GM12878 (cell line): ENCODE measurements around the gene IFI27L2.

ENCODE experiments used
- ASH2L ChIP-seq: fragments of 300-600, 200-600 bp; sonication (generic); IDR thresholded peaks from 2 replicates; pipeline ENCODE4 v1.6.1; 2017; ENCODE audit warnings: low read depth, mild to moderate bottlenecking, borderline replicate concordance
- BMI1 ChIP-seq: fragments of 450-650 bp; IDR thresholded peaks from 2 replicates; pipeline ENCODE4 v1.6.1; 2016; ENCODE audit warnings: mild to moderate bottlenecking, moderate library complexity, borderline replicate concordance
- BRCA1 ChIP-seq: IDR thresholded peaks from 2 replicates; pipeline ENCODE4 v1.6.1; 2011; ENCODE audit warnings: low read depth, low read length, improper control_type of control experiment
- CREB1 ChIP-seq: IDR thresholded peaks from 2 replicates; pipeline ENCODE4 v1.6.1; 2012; ENCODE audit warnings: low read depth, mild to moderate bottlenecking, inconsistent platforms
- NRF1 ChIP-seq: conservative IDR thresholded peaks from 2 replicates; pipeline ENCODE4 v1.6.1; 2011; ENCODE audit warnings: mild to moderate bottlenecking, low read depth, low read length, improper control_type of control experiment
- POLR2A ChIP-seq: IDR thresholded peaks from 2 replicates; pipeline ENCODE4 v1.6.1; 2011; ENCODE audit warnings: low read depth, mild to moderate bottlenecking, low read length
- RAD21 ChIP-seq: IDR thresholded peaks from 2 replicates; pipeline ENCODE4 v1.6.1; 2011; ENCODE audit warnings: mild to moderate bottlenecking, low read depth, low read length, moderate library complexity; ENCODE audit not compliant: insufficient read depth
- SP1 ChIP-seq: IDR thresholded peaks from one replicate; pipeline ENCODE4 v1.6.1; 2011; ENCODE audit warnings: low read depth, low read length
- STAT3 ChIP-seq: IDR thresholded peaks from 2 replicates; pipeline ENCODE4 v1.6.1; 2011; ENCODE audit warnings: low read depth, low read length, improper control_type of control experiment
- TF ChIP-seq, protein P1 (sequence below): IDR thresholded peaks from 2 replicates; pipeline ENCODE4 v1.6.1; 2012; ENCODE audit warnings: low read length, inconsistent platforms
- TF ChIP-seq, protein P2 (sequence below): IDR thresholded peaks from 2 replicates; pipeline ENCODE4 v1.6.1; 2012; ENCODE audit warnings: mild to moderate bottlenecking, low read depth, low read length

DNA sequence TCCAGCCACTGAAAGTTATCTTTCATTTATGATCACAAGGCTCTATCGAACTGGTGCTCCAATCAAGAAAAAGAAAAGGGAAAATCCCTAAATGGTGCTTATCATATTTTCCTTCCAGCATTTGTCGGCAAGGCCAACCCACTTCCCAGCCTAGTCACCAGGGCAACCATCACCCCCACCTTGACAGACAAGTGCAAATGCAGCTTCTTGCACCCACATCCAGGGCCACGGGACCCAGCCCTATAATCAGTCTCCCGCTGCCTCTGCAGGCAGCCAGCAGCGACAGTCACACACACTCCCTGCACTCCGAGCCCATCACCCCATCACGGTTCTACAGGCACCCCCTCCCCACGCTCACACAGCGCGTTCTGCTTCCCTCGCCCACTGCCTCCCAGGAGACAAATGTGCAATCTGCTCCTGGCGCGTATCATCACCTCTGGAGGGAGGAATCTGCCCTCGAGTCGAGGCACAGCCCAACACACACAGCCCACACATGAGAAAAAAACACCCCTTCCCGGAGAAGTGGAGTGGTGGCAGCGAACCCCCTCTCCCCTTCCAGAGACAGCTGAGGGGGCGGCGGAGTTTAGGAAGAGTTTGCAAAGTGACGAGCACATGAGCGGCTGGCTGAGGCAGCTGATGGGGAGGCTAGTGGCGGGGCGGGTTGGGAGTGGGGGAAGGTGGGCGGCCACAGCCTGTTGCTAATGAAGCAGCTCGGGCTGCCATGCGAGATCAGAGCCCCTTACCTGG lies 35.5 kb upstream of the IFI27L2 start:
- TF ChIP-seq BMI1 (no peak), NRF1 (no peak), STAT3 (no peak), RAD21 (no peak), ASH2L (no peak), BRCA1 (no peak), CREB1 (no peak), SP1 (no peak), POLR2A (no peak)
- TF ChIP-seq, protein P1, sequence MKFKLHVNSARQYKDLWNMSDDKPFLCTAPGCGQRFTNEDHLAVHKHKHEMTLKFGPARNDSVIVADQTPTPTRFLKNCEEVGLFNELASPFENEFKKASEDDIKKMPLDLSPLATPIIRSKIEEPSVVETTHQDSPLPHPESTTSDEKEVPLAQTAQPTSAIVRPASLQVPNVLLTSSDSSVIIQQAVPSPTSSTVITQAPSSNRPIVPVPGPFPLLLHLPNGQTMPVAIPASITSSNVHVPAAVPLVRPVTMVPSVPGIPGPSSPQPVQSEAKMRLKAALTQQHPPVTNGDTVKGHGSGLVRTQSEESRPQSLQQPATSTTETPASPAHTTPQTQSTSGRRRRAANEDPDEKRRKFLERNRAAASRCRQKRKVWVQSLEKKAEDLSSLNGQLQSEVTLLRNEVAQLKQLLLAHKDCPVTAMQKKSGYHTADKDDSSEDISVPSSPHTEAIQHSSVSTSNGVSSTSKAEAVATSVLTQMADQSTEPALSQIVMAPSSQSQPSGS = no peak
- TF ChIP-seq, protein P2, sequence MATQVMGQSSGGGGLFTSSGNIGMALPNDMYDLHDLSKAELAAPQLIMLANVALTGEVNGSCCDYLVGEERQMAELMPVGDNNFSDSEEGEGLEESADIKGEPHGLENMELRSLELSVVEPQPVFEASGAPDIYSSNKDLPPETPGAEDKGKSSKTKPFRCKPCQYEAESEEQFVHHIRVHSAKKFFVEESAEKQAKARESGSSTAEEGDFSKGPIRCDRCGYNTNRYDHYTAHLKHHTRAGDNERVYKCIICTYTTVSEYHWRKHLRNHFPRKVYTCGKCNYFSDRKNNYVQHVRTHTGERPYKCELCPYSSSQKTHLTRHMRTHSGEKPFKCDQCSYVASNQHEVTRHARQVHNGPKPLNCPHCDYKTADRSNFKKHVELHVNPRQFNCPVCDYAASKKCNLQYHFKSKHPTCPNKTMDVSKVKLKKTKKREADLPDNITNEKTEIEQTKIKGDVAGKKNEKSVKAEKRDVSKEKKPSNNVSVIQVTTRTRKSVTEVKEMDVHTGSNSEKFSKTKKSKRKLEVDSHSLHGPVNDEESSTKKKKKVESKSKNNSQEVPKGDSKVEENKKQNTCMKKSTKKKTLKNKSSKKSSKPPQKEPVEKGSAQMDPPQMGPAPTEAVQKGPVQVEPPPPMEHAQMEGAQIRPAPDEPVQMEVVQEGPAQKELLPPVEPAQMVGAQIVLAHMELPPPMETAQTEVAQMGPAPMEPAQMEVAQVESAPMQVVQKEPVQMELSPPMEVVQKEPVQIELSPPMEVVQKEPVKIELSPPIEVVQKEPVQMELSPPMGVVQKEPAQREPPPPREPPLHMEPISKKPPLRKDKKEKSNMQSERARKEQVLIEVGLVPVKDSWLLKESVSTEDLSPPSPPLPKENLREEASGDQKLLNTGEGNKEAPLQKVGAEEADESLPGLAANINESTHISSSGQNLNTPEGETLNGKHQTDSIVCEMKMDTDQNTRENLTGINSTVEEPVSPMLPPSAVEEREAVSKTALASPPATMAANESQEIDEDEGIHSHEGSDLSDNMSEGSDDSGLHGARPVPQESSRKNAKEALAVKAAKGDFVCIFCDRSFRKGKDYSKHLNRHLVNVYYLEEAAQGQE = no peak
